Measurements from ENCODE around the gene SPEN.
A peak's percentile ranks its signal among the peaks of the same experiment; 100 is the strongest.
"Not testable (repeated sequence)": the region's sequence is repeated elsewhere in the genome, so short reads cannot be mapped to it uniquely, and the experiment has no call there.

The SPEN gene

DNA sequence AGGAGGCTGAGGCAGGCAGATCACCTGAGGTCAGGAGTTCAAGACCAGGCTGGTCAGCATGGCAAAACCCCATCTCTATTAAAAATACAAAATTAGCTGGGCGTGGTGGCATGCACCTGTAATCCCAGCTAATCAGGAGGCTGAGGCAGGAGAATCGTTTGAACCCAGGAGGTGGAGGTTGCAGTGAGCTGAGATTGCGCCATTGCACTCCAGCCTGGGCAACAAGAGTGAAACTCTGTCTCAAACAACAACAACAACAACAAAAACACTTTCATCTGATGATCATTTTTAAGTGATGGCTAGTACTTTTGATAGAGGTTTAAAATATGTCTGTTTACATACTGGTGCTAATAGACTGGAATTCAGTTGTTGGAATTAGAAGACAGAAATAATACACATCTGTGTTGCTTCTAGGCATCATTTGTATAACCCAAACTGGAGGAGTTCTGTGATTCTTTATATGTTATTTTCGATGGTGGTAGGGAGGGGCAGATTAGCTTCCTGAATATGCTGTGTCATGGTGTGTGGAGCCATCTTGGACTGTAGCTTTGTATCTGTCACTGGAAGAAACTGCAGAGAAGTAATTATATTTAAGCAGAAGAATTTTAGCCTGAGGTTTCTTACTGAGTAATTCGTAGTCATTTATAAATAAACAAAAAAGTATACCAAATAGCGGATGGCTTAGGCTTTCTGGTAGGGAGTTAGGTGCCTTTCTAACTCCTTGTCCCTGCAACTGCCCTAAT, 45.5 kb downstream of the SPEN start:
- not testable (repeated sequence) for DNase-seq (ENCODE audit: low read depth in 2 of 2, low spot score in 1 of 2)

DNA sequence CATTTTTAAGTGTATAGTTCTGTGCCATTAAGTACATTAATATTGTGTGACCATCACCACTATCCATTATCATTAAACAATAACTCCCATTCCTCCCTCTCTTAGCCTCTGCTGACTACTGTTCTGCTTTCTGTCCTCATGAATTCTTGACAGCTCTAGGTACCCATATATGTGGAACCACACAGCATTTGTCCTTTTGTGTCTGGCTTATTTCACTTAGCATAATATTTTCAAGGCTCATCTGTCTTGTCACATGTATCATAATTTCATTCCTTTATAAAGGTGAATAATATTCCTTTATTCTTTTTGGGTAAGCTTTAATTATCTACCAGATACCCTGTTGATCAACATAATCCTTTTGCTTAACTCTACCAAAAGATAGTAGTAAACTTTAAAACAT, 47.7 kb downstream of the SPEN start:
- DNase-seq (ENCODE audit: low read depth in 2 of 2, low spot score in 1 of 2) = no peak

DNA sequence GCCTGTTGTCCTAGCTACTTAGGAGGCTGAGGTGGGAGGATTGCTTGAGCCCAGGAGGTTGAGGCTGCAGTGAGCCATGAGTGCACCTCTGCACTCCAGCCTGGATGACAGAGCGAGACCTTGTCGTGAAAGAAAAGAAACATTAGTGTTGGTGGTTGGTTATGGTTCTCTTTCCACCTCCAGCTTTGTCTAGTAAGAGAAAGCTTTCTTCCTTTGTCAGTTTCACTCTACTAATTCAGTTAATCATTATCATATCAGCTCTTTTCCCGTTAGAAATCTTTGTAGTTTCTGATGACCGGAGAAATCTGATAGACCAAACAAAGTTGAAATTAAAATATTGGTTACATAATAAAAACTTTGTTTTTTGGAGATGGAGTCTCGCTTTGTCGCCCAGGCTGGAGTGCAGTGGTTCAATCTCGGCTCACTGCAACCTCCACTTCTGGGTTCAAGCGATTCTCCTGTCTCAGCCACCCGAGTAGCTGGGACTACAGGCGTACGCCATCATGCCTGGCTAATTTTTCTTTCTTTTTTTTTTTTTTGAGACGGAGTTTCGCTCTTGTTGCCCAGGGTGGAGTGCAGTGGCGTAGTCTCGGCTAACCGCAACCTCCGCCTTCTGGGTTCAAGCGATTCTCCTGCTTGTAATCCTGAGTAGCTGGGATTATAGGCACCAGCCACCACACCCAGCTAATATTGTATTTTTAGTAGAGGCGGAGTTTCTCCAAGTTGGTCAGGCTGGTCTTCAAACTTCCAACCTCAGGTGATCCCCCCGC, 49.5 kb downstream of the SPEN start:
- not testable (repeated sequence) for DNase-seq (ENCODE audit: low read depth in 2 of 2, low spot score in 1 of 2)

DNA sequence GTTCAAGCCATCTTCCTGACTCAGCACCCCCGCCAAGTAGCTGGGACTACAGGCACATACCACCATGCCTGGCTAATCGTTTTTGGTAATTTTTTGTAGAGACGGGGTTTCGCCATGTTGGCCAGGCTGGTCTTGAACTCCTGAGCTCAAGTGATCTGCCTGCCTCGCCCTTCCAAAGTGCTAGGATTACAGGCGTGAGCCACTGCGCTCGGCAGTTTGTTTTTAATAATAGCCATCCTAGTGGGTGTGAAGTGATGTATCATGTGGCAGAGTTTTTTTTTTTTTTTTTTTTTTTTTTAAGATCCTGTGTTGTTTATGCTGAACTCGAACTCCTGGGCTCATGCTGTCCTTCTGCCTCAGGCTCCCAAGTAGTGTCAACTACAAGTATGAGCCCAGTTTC, 51.8 kb downstream of the SPEN start:
- DNase-seq (ENCODE audit: low read depth in 2 of 2, low spot score in 1 of 2) = no peak

- no peak for DNase-seq (ENCODE audit: low read depth in 2 of 2, low spot score in 1 of 2)
These were observed 53.3 kb downstream of the SPEN start for GRCh38 chr1:15900662-15901279.

- DNase-seq (ENCODE audit: low read depth in 2 of 2, low spot score in 1 of 2) = no peak
These were observed 55.4 kb downstream of the SPEN start for GRCh38 chr1:15902882-15903281.

GRCh38 chr1:15908597-15908996, 61.1 kb downstream of the SPEN start:
- DNase-seq (ENCODE audit: low read depth in 2 of 2, low spot score in 1 of 2) = no peak

- DNase-seq (ENCODE audit: low read depth in 2 of 2, low spot score in 1 of 2) = no peak
These were observed 63.6 kb downstream of the SPEN start for GRCh38 chr1:15911141-15911540.

DNA sequence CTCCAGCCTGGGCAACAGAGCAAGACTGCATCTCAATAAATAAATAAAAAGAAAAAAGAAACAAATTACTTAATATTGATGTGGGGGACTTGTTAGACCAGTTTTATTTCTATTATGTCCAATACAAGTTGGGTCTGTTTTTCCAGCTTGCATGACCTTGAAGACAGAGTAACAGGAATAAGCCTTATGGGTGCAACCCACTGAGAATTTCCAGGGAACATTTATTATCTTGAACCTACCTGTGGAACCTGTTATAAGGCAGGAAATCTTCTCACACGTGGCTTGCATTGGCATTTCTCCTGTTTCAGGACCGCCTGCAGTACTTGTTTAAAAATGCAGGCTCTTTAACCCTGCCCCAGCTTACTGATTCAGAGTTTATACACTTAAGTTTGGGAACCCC, 64.4 kb downstream of the SPEN start:
- no peak for DNase-seq (ENCODE audit: low read depth in 2 of 2, low spot score in 1 of 2)

DNA sequence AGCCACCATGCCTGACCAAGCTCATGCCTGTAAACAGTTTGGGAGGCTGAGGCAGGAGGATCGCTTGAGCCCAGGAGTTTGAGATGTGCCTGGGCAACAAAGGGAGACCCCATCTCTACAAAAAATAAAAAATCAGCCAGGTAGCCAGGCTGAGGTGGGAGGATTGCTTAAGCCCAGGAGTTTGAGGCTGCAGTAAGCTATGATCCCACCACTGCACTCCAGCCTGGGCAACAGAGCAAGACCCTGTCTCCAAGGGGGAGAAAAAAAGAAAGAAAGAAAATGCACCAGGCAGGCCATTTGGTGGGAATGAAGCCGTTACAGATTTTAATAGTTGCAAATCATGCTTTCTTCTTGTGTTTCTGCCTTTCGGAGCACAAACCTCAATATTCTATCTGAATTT, 66.1 kb downstream of the SPEN start:
- DNase-seq (ENCODE audit: low read depth in 2 of 2, low spot score in 1 of 2) = not testable (repeated sequence)

- no peak for DNase-seq (ENCODE audit: low read depth in 2 of 2, low spot score in 1 of 2)
These were observed 68.5 kb downstream of the SPEN start for GRCh38 chr1:15915991-15916390.

DNA sequence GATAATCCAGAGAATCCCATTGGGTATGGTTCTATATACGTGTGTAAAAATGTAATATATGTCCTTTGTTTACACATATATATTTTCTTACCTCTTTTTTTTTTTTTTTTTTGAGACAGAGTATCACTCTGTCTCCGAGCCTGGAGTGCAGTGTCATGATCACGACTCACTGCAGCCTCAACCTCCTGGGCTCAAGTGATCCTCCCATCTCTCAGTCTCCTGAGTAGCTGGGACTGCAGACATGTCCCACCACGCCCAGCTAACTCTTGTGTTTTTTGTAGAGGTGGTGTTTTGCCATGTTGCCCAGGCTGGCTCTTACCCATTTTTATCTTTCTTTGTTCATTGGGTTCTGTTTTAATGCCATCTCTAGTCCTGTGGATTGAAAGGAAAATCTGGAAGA, 68.9 kb downstream of the SPEN start:
- no peak for DNase-seq (ENCODE audit: low read depth in 2 of 2, low spot score in 1 of 2)

GRCh38 chr1:15916916-15917315, 69.4 kb downstream of the SPEN start:
- no peak for DNase-seq (ENCODE audit: low read depth in 2 of 2, low spot score in 1 of 2)

GRCh38 chr1:15918962-15919715, 71.6 kb downstream of the SPEN start:
- peak in 1 of 2 donors; percentile 17 for DNase-seq (ENCODE audit: low read depth in 2 of 2, low spot score in 1 of 2)

- DNase-seq (ENCODE audit: low read depth in 2 of 2, low spot score in 1 of 2) = no peak
These were observed 75.7 kb downstream of the SPEN start for GRCh38 chr1:15923241-15923640.

GRCh38 chr1:15926448-15926847, 78.9 kb downstream of the SPEN start:
- not testable (repeated sequence) for DNase-seq (ENCODE audit: low read depth in 2 of 2, low spot score in 1 of 2)

DNA sequence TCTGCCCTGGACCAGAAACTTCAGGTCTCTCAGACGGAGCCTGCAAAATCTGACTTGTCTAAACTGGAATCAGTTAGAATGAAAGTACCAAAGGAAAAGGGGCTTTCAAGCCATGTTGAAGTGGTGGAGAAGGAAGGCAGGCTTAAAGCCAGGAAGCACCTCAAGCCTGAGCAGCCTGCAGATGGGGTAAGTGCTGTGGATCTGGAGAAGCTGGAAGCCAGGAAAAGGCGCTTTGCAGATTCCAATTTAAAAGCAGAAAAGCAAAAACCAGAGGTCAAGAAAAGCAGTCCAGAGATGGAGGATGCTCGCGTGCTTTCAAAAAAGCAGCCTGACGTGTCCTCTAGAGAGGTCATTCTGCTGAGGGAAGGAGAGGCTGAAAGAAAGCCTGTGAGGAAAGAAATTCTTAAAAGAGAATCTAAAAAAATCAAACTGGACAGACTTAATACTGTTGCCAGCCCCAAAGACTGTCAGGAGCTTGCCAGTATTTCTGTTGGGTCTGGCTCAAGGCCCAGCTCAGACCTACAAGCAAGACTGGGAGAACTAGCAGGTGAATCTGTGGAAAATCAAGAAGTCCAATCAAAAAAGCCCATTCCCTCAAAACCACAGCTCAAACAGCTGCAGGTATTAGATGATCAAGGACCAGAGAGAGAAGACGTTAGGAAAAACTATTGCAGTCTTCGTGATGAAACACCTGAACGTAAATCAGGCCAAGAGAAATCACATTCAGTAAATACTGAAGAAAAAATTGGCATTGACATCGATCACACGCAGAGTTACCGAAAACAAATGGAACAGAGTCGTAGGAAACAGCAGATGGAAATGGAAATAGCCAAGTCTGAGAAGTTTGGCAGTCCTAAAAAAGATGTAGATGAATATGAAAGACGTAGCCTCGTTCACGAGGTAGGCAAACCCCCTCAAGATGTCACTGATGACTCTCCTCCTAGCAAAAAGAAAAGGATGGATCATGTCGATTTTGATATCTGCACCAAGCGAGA, 81.8 kb downstream of the SPEN start:
- DNase-seq (ENCODE audit: low read depth in 2 of 2, low spot score in 1 of 2) = no peak

DNA sequence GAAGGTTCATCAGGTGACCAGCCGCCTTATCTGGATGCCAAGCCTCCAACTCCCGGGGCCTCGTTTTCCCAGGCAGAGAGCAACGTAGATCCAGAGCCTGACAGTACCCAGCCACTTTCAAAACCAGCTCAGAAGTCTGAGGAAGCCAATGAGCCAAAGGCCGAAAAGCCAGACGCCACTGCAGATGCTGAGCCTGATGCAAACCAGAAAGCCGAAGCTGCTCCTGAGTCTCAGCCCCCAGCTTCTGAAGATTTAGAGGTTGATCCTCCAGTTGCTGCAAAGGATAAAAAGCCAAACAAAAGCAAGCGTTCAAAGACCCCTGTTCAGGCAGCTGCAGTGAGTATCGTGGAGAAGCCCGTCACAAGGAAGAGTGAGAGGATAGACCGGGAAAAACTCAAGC, 83.9 kb downstream of the SPEN start:
- DNase-seq (ENCODE audit: low read depth in 2 of 2, low spot score in 1 of 2) = no peak

DNA sequence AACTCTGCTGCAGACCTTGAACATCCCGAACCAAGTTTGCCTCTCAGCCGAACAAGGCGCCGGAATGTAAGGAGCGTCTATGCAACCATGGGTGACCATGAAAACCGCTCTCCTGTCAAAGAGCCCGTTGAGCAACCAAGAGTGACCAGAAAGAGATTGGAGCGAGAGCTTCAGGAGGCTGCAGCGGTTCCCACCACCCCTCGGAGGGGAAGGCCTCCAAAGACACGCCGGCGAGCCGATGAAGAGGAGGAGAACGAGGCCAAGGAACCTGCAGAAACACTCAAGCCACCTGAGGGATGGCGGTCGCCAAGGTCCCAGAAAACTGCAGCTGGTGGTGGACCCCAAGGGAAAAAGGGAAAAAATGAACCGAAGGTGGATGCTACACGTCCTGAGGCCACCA, 84.4 kb downstream of the SPEN start:
- DNase-seq (ENCODE audit: low read depth in 2 of 2, low spot score in 1 of 2) = no peak

- DNase-seq (ENCODE audit: low read depth in 2 of 2, low spot score in 1 of 2) = no peak
These were observed 85.1 kb downstream of the SPEN start for GRCh38 chr1:15932612-15933011.
